Measurements from ENCODE around the gene EPDR1. TPM values are rescaled to one million over a fixed set of nuclear protein-coding genes. Genes with fewer than 3 reads are reported as not detected.
A peak's percentile ranks its signal among the peaks of the same experiment; 100 is the strongest.

Gene EPDR1
- total RNA-seq, result 74.4 TPM
- long read RNA-seq, transcript EPDR1-201 (3 exons, 2,599 nt), result major isoform, 116 of 150 reads
- long read RNA-seq, transcript EPDR1-203 (3 exons, 947 nt), result minor isoform, 5 of 150 reads
- long read RNA-seq, transcript EPDR1-202 (2 exons, 638 nt), result minor isoform, 9 of 150 reads
- long read RNA-seq, partial matches to known transcripts, result 0 of 150 reads
- long read RNA-seq, other reads (novel, unspliced or antisense), result 20 of 150 reads

DNA sequence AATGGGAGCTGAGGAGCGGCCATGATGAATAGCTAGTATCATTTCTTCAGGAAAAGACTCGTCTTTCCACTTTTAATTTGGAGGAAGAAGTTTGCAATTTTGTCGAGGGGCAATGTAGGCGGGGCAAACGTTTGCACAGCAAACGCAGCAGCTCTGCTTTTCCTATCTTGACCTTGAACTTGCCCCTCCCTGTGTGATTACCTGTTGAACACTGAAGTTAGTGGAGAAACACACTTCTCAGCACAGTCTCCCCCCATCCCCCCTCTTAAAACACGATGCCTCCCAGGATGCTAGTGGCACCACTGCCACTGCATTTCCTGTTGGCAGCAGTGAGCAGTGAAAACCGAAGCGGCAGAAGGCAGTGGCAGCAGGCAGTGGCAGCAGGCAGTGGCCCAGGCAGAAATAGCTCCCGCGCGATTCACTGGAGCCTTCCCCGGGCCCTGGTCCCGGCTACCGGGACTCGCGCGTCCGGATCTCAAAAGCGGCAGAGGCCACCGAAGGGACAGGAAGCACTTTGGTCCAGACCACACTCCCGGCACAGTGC, at the start of gene EPDR1:
Gene EPDR1, plus strand, starts transcription at position 336 of the 544 bp plus-strand sequence. CDS start 300 bp downstream, outside the sequence.
- peak; percentile 48 for TF ChIP-seq CTCF (IDR thresholded peaks at IDR 0.05; ENCODE audit: borderline replicate concordance)
- peak; percentile 43 for DNase-seq
- intact Hi-C loops (cut with micrococcal nuclease), result no loop called here
- H3K27me3 ChIP-seq (ENCODE audit: low read depth), result peaks cover 56% of the 10 kb centered on the region
- H3K9me3 ChIP-seq (replicated peaks), result peaks cover 6% of the 10 kb centered on the region
- H3K36me3 ChIP-seq, result no peaks in the 10 kb centered on the region
- peak within 1 kb of the TSS; percentile 90 for H3K27ac ChIP-seq (replicated peaks)
- peaks cover 49% of the 10 kb centered on the region for H3K4me1 ChIP-seq
- H3K4me3 ChIP-seq, result peak within 1 kb of the TSS; percentile 83

DNA sequence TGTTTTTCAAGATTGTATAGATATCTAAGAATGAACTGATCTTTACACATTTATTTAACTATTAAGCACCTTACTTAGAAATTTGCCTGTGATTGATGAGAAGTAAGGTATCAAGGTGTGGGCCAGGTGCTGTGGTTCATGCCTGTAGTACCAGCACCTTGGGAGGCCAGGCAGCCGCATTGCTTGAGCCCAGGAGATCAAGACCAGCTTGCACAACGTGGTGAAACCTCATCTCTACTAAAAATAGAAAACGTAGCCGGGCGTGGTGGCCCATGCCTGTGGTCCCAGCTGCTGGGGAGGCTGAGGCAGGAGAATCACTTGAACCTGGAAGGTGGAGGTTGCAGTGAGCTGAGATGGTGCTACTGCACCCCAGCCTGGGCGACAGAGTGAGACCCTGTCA, 38.4 kb upstream of the EPDR1 start:
- no peak for DNase-seq

DNA sequence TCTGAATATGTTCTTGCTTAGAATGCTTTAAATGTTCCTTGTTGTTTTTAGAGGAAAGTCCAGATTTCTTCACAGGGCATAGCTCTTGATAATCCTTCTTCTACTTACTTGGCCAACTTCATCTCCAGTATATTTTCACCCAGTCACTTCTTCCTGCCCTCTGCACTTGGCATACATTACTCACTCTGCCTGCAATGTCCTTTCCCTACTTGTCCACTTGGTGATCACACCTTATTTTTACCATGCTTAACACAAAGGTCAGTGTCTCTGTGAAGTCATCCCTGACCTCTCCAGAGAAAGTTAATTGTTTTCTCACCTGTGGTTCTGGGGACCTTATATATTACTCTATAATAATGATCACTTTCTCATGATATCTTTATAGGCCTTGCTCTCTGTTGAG, 27.1 kb upstream of the EPDR1 start:
- no peak overlapping the region for H3K27ac ChIP-seq (replicated peaks)
- no peak for DNase-seq
- no peaks in the 10 kb centered on the region for H3K4me1 ChIP-seq
- no peak for TF ChIP-seq CTCF (IDR thresholded peaks at IDR 0.05; ENCODE audit: borderline replicate concordance)
- H3K27me3 ChIP-seq (ENCODE audit: low read depth), result peaks cover 11% of the 10 kb centered on the region
- no peaks in the 10 kb centered on the region for H3K36me3 ChIP-seq
- H3K9me3 ChIP-seq (replicated peaks), result no peaks in the 10 kb centered on the region
- intact Hi-C loops (cut with micrococcal nuclease), result no loop called here
- no peak overlapping the region for H3K4me3 ChIP-seq

More for the DNA sequence above, 38.4 kb upstream of the EPDR1 start:
- TF ChIP-seq CTCF (IDR thresholded peaks at IDR 0.05; ENCODE audit: borderline replicate concordance), result no peak
- H3K36me3 ChIP-seq, result no peaks in the 10 kb centered on the region
- no peak overlapping the region for H3K4me3 ChIP-seq
- intact Hi-C loops (cut with micrococcal nuclease), result no loop called here
- H3K27ac ChIP-seq (replicated peaks), result no peak overlapping the region
- H3K9me3 ChIP-seq (replicated peaks), result no peaks in the 10 kb centered on the region
- H3K27me3 ChIP-seq (ENCODE audit: low read depth), result peaks cover 29% of the 10 kb centered on the region
- H3K4me1 ChIP-seq, result no peaks in the 10 kb centered on the region

- H3K4me3 ChIP-seq, result no peak overlapping the region
- H3K9me3 ChIP-seq (replicated peaks), result no peaks in the 10 kb centered on the region
- TF ChIP-seq CTCF (IDR thresholded peaks at IDR 0.05; ENCODE audit: borderline replicate concordance), result no peak
- intact Hi-C loops (cut with micrococcal nuclease), result no loop called here
- H3K27me3 ChIP-seq (ENCODE audit: low read depth), result peaks cover 11% of the 10 kb centered on the region
- no peak for DNase-seq
- no peaks in the 10 kb centered on the region for H3K36me3 ChIP-seq
- no peak overlapping the region for H3K27ac ChIP-seq (replicated peaks)
- H3K4me1 ChIP-seq, result no peaks in the 10 kb centered on the region
Measured at GRCh38 chr7:37894671-37895070, 25.8 kb upstream of the EPDR1 start.

GRCh38 chr7:37899712-37900247, 20.7 kb upstream of the EPDR1 start:
- DNase-seq, result no peak
- Histone ChIP-seq H3K27me3 (ENCODE audit: low read depth) (peaks cover 8% of the 10 kb centered on the region), H3K4me3 (no peak overlapping the region), H3K9me3 (replicated peaks) (no peaks in the 10 kb centered on the region), H3K36me3 (no peaks in the 10 kb centered on the region), H3K27ac (replicated peaks) (no peak overlapping the region), H3K4me1 (peaks cover 12% of the 10 kb centered on the region)
- TF ChIP-seq CTCF (IDR thresholded peaks at IDR 0.05; ENCODE audit: borderline replicate concordance), result no peak
- intact Hi-C loops (cut with micrococcal nuclease), result loop anchor here (5.0 to 10.0 kb wide), 2 partner anchors 205 to 323 kb away; no protein-coding TSS in a partner anchor

All from left ventricle myocardium inferior (tissue), 1 donor.